GM18907 (cell line): ENCODE data around the gene CHTF8.

ENCODE experiments used
- ATAC-seq: cut with Tn5 transposase; IDR thresholded peaks from one replicate; pipeline ENCODE4 v1.9.1; 2021; ENCODE audit warnings: mild to moderate bottlenecking, moderate library complexity; ENCODE audit not compliant: unreplicated experiment

CHTF8 gene

GRCh38 chr16:69114346-69114975 lies 17.9 kb downstream of the CHTF8 start:
- no peak for ATAC-seq

GRCh38 chr16:69113216-69113615 lies 19.2 kb downstream of the CHTF8 start:
- ATAC-seq: no peak

GRCh38 chr16:69112285-69113129 lies 19.9 kb downstream of the CHTF8 start:
- no peak for ATAC-seq

- ATAC-seq: no peak
Measured at GRCh38 chr16:69111876-69112230, 20.5 kb downstream of the CHTF8 start.

GRCh38 chr16:69111216-69111875 lies 21.0 kb downstream of the CHTF8 start:
- ATAC-seq: no peak

- no peak for ATAC-seq
Measured at GRCh38 chr16:69110406-69110805, 22.0 kb downstream of the CHTF8 start.

- no peak for ATAC-seq
Measured at GRCh38 chr16:69109486-69110270, 22.7 kb downstream of the CHTF8 start.

GRCh38 chr16:69108905-69109252 lies 23.5 kb downstream of the CHTF8 start:
- no peak for ATAC-seq

GRCh38 chr16:69108064-69108904 lies 24.1 kb downstream of the CHTF8 start:
- ATAC-seq: no peak

- ATAC-seq: no peak
Measured at GRCh38 chr16:69107316-69107962, 24.9 kb downstream of the CHTF8 start.

GRCh38 chr16:69106491-69107315 lies 25.7 kb downstream of the CHTF8 start:
- ATAC-seq: no peak

- no peak for ATAC-seq
Measured at GRCh38 chr16:69105501-69106361, 26.7 kb downstream of the CHTF8 start, which contains the start of gene HAS3. TSS of gene HAS3 (plus strand) at chr16:69105653. CDS start at chr16:69109396, 3,743 bp downstream.

GRCh38 chr16:69100071-69100691 lies 32.2 kb downstream of the CHTF8 start:
- ATAC-seq: no peak

GRCh38 chr16:69095193-69095592 lies 37.2 kb downstream of the CHTF8 start:
- no peak for ATAC-seq

- ATAC-seq: no peak
Measured at GRCh38 chr16:69094501-69094900, 37.9 kb downstream of the CHTF8 start.

GRCh38 chr16:69093974-69094373 lies 38.4 kb downstream of the CHTF8 start:
- ATAC-seq: no peak

GRCh38 chr16:69089091-69089910 lies 43.1 kb downstream of the CHTF8 start:
- no peak for ATAC-seq
